Left forelimb (tissue), 1 donor: ENCODE data around the gene NTRK1.

Experiments used
- DNase-seq: peaks from one replicate; pipeline ENCODE4 v3.0.0-alpha.2; 2018; ENCODE audit warnings: low spot score

NTRK1 gene

DNA sequence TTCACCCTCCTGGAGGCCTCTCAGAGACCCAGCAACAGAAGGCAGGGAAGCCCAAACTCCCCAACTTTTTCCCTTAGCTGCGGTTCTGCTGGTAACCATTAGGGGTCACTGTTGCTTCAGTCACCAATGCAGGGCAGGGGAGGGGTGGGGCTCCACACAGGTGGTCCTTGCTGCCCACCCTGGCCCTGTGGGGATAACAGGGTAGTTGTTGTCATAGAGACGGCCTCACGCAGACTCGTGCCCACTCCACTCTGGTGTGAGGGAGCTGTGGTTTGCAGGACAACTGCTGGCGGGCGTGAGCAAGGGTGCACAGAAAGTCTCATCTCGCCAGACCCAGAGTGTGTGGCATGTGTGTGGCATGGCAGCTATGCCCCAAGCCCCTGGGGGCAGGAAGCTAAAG is 21.7 kb upstream of the NTRK1 start:
- no peak for DNase-seq

DNA sequence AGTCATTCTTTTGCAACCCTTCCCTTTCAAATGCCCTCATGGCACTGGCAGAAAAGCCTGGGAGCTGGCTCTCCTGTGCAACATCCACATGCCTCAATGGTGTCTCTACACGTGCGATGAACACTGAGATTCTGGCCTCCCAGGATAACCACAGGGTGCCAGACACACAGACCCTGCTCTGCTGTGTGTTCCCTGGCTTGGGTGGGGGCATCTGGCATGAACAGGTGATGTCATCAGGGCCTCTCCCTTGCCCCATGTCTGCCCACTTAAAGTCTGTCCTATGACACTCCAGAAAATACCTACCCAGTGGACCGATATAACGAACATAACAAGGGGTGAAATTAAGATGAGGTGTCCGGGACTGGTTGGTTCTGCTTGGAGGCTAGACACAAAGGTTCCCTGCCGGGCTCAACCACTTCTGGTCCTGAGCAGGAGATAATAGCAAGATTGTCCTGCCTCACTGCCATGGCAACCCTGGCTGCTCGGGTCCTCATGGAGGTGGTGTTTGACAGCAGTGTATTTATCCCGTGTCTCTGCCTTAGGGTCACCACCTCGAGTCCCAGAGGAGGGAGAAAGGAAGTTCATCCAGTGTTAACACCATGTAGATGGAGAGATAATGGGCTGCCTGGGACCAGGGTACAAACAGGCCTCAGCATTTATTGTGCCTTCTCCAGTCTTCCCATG is 21.1 kb upstream of the NTRK1 start:
- no peak for DNase-seq

DNA sequence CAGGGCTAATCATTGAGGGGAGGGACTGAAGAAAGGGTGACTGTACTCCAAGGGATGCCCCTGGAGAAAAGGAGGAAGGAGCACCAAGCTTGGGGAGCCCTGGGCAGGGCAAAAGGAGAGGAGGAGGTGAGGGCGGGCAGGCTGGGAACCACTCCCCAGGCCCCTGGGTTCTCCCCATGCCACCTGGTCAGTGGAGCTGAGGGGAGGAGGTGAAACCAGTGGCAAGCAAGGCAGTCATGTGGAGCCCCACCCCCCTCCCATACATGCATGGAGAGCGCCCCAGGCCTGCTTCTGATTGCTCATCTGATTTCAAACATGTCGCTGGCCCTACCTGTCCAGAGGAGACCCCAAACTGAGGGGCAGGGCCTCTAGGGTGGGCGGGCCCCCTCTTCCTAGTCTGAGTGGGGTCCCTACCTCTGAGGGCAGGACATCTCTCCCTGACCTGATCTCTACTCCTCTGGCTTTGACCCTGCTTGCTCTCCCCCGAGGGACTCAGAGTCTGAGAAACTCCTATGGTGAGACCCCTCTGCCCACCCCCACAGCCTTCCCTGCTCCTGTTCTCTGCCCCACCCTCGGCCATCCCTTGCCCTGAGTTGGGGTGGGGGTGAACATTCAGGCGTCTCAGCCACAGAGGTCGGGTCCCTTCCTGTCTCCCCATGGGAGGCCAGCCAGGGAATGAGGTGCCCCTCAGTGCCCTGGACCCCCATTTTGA is 20.3 kb upstream of the NTRK1 start:
- DNase-seq, result no peak

DNA sequence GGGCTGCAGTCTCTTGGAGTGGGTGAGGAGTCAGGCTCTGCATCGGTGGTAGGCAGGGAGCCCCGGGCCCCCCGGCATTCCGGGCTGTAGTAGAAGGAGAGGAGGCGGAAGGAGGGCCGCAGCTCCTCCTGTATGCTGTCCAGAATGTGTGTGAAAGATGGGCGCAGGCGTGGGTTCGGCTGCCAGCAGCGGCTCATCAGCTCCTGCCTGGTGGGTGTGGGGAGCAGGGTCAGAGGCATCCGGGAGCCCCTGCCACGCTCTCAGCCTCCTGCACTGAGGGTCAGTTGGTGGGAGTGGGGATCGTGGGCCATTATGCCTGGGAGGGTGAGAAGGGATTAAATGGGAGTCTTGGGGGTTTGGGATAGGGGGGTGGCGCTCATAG is 19.8 kb upstream of the NTRK1 start:
- DNase-seq, result no peak

DNA sequence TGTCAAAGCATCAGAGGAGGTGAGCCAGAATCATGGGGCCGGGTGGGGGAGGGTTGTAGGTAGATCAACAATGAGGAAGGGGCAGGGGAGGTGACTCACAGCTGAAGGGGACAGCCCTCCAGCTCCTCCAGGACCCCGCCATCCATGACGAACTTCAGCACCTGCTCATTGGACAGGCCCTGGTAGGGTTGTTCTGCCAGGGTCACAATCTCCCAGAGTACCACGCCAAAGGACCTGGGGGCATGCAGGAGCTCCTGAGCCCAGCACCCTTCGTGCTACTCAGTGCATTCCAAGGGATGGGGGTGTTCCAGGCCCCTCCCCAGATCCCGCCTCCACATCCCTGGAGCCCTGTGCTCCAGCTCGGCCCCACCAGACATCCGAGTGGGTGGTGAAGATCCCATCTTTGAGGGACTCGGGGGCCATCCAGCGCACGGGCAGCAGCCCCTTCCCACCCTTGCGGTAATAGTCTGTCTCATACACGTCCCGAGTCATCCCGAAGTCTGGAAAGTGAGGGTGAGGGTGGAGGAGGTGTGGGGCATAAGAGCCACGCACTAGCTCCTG is 19.3 kb upstream of the NTRK1 start:
- no peak for DNase-seq

DNA sequence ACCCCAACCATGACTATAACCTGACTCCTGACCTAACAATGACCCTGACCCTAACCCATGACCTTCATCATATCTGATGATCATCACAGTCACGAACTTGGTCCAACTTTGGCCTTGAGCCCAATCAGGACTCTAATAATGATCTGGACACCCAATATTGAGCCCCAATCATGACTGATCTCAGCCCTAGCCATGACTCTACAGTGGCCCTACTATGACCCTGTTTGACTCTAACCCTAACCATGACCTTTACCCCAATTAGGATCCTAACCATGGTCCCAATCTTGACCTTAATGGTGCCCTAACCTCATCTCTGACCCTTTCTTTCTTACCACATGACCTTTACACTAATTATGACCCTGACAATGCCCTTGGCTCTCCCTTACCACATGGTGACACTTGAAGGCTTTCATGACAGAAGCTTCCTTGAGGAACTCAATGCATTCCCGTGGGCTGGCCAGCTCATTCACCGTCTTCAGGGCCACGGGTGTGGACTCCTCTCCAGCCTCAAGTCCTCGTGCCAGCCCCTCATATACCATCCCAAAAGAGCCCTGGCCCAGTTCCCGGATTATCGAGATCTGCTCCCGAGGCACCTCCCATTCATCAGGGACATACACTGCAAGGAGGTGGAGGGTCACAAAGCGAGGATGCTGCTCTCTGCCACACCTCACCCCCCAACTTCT is 17.9 kb upstream of the NTRK1 start:
- no peak for DNase-seq

DNA sequence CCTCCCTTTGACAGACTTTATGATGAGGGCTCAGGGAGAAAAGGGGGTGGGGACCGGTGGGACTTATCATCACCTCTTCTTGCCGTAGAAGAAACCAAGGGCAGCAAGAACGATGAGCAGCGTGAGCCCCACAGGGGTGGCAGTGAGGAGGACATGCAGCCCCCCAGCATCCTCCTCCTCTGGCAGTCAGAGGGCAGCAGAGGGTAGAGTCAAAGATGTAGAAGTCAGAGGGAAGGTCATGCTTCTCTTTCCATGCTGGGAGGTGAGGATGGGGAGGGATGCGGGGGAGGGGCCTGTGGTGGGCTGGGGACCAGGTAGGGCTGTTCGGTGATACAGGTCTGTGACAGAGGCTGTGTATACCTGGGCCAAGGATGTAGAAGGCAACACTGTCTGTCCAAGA is 16.6 kb upstream of the NTRK1 start:
- DNase-seq, result no peak

DNA sequence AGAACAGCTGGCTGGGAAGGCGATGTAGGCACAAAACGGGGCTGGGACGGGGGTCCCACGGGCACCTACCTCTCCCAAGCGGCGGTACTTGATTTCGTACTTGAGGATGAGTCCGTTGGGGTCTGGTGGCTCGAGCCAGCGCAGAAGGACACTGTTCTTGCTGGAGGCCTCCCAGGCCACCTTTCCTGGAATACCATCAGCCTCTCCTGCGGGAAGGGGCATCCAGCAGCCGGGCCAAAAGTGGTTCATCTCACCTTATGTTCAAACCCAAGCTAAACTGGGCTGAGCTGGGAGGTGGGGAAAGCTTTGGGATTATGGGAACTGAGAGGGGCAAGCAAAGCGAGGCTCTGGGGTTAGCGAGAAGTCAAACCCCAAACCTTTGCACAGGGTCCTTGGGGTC is 16.0 kb upstream of the NTRK1 start:
- DNase-seq, result no peak

DNA sequence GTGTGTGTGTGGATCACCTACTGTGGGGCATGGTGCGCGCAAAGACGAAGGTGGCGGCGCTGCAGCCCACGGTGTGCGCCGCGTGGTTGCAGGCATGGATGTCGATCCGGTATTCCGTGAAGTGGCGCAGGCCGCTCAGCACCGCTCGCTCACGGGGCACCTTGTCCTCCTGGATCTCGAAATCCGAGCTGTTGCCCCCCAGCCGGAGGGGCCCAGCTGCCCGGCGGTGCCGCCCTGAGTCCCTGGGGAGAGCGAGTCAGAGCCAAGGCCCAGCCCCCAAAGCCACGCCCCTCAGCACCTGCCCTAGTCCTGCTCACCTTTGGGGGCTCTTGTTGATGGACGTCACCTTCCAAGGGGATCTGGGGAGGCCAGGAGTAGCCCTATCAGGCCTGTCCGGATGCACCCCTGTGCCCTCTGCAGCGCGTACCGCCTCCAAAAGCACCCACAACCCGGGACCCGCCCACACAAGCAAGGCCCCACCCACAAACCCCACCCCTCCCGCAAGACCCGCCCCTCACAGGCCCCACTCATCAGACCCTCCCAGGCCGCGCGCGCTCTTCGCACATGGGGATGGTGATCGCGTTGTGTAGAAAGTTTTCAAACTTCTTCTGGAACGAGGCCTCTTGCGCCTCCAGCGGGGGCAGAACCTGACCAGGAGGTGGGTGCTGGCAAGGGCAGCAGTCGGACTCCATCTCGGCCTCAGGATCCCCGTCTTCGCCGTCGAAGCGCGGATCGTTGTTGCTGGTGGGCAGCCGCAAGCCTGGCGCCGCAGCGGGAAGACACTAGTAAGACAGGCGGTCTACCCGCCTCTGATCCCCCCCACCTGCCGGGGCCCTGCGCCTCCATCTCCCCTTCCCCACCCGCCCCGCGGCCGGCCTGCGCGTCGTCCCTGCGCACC is 15.4 kb upstream of the NTRK1 start:
- DNase-seq, result no peak

DNA sequence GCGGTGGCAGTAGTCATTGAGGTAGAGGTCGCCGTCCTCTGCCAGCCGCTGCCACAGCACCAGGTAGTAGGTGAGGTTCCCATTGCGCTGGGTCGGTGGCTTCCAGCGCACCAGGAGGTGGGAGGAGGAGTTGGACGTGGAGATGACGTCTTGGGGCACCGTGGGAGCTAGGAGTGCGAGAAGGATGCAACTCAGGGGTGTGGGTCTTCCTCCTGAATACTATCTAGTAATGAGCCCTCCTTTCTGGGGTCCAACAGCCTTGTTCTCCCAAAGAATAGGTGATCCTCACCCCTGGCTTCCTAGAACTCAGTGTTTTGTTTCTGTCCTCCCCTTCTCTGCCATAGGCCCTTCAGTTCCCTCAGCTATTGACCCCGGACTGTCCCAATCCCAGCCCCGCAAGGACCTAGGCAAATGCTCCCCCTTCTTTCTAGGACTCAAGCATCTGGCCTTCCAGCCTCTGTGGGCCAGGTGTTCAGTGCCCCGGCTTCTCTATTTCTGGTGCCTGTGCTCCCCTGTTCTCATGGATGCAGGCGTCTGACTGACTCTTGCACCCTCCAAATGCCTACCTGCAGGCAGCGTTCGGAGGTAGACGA is 14.6 kb upstream of the NTRK1 start:
- DNase-seq, result no peak

DNA sequence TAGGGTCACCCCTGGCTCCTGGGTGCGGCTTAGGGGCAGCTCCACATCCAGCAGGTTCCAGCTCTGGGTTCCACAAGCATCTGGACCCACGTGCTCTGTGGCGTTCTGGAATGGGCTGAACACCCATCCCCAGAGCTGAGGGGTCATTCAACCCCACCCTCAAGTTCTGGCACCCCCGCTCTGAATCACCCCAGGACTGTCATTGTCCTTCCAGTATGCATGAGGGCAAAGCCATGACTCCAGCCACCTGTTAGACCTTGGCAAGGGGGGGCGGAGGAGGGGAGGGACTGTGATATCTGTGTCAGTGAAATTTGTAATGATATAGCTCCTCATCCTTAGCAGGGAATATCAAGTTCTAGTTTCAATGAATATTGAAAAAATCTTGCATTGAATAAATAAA is 14.0 kb upstream of the NTRK1 start:
- no peak for DNase-seq

DNA sequence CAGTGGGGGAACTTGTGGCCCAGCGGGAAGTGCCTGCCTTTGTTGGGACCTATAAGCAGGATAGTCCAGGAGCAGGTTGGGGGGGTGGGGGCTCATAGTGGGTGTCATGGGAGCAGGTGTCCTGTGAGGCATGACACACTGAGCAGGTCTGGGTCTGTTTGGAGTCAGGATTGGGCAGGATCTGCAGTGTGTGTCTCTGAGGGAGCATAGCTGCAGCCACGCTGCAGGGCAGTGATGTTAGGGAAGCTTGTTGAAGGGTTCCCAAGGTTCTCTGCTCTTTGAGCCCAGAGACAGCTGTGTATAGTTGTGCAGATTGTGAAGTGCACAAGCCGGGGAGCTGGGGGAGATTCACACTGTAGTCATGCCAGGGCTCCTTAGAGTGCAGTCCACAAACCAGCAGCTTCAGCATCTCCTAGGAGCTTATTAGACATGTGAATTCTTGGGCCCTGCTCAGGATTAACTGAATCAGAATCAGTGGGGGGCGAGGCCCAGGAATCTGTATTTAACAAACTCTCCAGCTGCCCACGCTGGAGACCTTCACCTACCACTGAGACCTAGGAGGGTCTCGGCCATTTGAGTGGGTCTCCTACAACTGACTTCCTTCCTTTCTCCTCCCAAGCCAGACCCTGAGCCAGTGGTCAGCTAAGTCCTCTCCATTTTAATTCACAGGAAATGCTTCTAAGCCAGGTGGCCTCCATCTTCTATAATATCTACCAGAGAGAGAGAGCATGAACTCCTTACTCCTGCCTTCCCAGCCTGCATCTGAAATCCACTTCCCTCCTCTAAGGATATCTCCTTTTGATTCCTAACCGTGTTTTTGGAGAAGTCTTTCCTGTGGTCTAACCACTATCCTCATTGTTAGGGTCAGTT is 12.8 kb upstream of the NTRK1 start:
- DNase-seq, result no peak

DNA sequence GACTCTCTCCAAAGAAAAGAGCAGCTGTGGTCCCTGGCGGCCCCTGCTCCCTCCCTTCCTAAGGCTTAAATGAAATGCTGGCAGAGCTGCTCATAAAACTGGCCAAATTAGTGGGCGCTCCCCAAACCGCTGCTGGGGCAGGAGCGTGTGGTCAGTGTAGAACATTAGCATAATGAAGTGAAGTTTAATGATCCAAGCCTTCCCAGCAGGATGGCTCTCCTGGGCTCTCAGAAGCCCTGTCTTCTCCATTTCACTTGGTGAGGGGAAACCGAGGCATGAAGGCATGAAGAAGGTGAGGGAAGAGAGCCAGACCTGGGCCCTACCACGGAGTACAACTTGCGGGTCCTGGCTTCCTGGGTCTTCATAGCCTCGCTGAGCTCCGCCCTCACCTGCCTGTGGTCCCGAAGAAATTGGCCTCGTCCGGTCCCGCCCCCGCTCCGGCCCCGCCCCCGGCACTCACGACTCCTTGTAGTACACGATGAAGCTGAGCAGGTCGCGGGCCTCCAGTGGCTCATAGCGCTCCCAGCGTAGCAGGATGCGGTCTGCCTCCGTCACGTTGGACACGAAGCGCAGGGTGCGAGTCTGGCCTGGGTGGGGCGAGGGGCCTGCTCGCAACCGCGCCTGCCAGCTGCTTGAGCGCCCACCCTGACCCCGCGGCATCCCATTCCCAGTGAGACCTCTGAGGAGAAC is 12.1 kb upstream of the NTRK1 start:
- DNase-seq, result no peak

DNA sequence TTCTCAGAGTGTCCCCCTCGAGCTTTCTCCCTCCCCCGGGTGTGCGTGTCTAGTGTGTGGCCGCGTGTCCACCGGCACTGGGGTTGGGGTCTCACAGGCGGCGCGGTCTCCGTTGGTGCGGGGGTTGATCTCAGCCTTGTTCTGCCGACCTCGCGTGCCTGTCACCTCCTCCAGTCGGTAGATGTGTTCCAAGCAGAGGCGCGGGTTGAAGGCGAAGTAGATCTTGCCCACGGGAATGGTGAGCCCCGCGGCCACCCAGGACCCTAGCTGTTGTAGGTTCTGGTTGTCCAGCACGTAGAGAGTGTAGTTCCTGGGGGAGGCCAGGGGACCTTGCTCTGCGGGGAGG is 11.5 kb upstream of the NTRK1 start:
- no peak for DNase-seq

DNA sequence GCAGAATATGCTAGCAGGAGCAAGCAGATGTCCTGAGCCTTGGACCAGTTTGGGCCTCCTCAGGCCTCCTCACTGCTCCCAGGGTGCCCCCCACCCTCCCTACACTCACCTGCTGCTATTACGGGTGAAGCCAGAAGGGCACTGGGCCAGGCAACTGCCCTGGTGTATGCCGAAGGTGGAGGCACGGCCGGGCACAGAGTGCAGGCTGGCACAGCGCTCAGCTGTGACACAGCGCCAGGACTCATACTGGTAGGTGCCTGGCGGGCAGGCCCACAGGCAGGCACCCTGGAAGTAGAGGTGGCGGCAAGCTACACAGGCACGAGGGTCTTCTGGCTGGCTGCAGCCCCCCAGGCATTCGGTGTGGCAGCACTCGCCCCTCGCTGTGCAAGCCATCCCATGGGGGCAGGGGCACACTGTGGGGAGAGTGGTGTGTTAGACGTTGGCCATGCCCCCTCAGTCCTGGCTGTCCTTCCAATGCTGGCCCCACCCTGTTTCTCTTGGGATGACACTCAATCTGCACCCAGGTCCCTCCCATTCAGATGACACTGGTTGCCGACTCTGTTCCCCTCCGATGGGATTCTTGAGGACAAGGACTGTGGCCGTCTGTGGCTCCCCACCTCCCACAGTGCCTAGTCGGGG is 8.8 kb upstream of the NTRK1 start:
- DNase-seq, result no peak

DNA sequence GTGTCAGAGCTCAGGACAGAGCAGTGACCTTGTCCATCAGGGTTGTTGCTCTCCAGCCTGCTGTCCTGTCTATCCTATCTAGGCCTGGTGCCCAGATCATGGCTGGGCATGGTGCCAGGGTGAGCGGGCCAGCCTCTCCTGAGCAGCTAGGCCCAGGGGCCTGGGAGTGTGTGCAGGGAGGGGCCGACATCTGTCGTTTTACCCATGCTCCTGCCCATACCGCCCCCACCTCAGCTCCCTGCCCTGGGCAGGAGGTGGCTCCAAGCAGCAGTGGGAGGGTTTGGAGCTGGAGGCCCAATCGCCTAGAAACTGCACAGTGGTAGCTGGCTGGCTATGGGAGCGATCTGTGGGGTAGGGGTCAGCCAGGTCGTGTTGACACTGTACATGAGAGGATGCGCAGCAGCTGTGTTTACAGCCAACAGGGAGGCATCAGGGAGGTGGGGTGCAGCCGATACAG is 8.2 kb upstream of the NTRK1 start:
- DNase-seq, result no peak

DNA sequence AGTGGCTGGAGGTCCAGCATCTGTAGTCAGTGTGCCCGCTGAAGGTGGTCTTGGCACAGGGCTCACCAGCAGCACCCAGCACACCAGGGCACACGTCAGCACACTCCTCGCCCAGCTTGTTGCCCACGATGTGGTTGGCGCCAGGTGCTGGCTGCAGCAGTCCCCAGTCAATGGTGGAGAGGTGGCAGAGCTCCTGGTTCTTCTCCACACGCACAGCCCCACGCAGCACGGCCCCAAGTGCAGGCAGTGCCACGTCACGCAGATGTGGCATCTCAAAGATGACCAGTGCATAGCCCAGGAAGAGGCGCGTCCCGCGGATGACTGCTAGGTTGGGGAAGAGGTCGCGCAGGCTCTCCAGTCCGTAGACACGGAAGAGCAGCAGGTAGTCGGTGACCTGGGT is 6.9 kb upstream of the NTRK1 start:
- no peak for DNase-seq

DNA sequence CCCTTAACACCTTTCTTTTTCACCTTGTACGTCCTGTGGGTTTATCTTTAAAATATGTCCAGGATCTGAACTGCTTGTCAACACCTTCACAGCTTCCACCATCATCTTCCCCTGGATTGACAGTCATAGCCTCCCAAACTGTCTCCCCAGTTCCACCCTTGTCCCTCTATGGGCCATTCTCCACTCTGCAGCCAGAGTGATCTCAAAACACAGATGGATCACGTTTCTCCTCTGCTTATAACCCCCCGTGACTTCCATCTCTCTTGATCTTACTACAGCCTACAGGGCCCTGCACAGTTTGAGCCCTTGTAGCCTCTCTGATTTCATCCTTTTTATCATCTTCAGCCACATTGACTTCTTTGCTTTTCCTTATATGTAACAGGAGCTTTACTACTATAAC is 6.0 kb upstream of the NTRK1 start:
- no peak for DNase-seq

DNA sequence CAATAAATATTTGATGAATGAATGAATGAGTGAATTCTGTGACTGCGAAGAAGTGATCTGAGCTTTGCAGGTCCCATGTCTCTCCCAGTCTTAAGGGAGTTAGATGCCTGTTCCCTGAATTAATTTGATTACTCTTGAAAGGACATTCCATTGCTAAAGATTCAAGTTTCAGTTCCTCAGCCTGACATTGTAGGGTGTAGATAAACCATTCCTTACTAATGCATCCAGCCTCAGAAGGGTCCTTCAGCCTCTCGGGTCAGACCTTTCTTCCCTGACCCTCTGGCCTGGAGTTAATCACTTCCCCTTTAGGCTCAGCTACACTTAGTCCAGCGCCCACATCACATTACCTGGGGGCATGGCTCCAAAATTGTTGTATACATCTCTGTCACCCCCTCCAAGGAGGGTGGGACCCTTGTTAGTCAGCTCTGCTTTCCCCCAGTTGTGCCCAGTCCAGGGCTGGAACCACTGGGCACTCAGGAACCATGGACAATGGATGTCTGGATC is 4.3 kb upstream of the NTRK1 start:
- no peak for DNase-seq
